Pancreas (tissue), 10 donors: ENCODE results near the gene PSMA7. TPM values are rescaled to one million over a fixed set of nuclear protein-coding genes. Genes with fewer than 3 reads are reported as not detected.

Experiments
- ATAC-seq, 4 donors: fragments of 200-7000 bp; cut with Tn5 transposase; one replicate each; pipeline versions ENCODE4 v1.8.0 to v1.9.1; 2020; ENCODE audit warnings: mild to moderate bottlenecking in 4 of 4, moderate library complexity in 4 of 4
- DNase-seq, 6 donors: peaks; one replicate each; pipeline ENCODE4 v3.0.0-alpha.2; 2020
- FAIRE-seq: peaks from 2 replicates; lab custom pipeline; 2012; peaks lifted over from hg19 to GRCh38; lab: Jason Lieb, UNC
- H3K27ac ChIP-seq, 4 donors: fragments of 200-600 bp; sonication (generic); 1 replicate in 3 of 4; 2 replicates in 1 of 4; pipeline versions ENCODE4 v1.5.0 to v1.8.0; 2020
- H3K27me3 ChIP-seq, 4 donors: fragments of 200-600 bp; one replicate each; pipeline ENCODE4 v1.8.0; 2021
- H3K36me3 ChIP-seq, 3 donors: fragments of 200-600 bp; sonication (generic) in 1 of 3; one replicate each; pipeline versions ENCODE4 v1.5.0 to v1.8.0; 2020 to 2021
- H3K4me1 ChIP-seq, 3 donors: fragments of 200-600 bp; one replicate each; pipeline ENCODE4 v1.8.0; 2021
- H3K4me3 ChIP-seq, 4 donors: fragments of 200-600 bp; sonication (generic) in 2 of 4; one replicate each; pipeline versions ENCODE4 v1.5.0 to v1.8.0; 2020 to 2021
- H3K9me3 ChIP-seq, 4 donors: fragments of 200-600 bp; one replicate each; pipeline ENCODE4 v1.8.0; 2021
- CTCF ChIP-seq, 4 donors: fragments of 200-600 bp; sonication (generic) in 3 of 4; IDR thresholded peaks; one replicate each; pipeline versions ENCODE4 v1.5.0 to v1.8.0; 2021; ENCODE audit warnings: antibody characterized with exemption in 4 of 4
- WGBS, 2 donors: extraction: QIAGEN DNeasy Blood & Tissue Kit; methylation state at CpG; one replicate each; pipeline ENCODE4 v1.1.7; 2013; 5-methylcytosine and 5-hydroxymethylcytosine counted together
- intact Hi-C, 3 donors: fragments of 100-400 bp; cut with DNase I; formaldehyde crosslinking; loops; one replicate each; pipeline versions ENCODE4 v1.11.1 to v1.14.2; 2022
- polyA plus RNA-seq, 2 donors: library from polyadenylated mRNA; stranded (reverse); fragments of 200-250 nt; gene quantifications; one replicate each; pipeline ENCODE4 v1.2.3, GENCODE V29; 2013
- total RNA-seq, 6 donors: library from RNA; stranded (reverse); fragmentation: NEBNext Ultra II Directional in 4 of 6; extraction: Animal tissue kit (Norgen Biotek cat#: 25700) in 4 of 6; gene quantifications; one replicate each; pipeline versions ENCODE4 v1.2.1 to v1.2.4, GENCODE V29; 2021 to 2023
- donor health status: healthy with polysubstance abuse.
- donor health status: DM: no; HTN: no; CAD: no; lungs with moderate emphysema.
- donor health status: DM: no; HTN: no; CAD: no.
- donor health status: control.
- donor health status: control.
- donor health status: Bipolar disorder and iron deficiency.
- donor health status: DM: yes; HTN: yes; CAD: no.
- donor health status: DM: no; HTN: no; CAD: no.
- donor health status: DM: no; HTN: no; CAD: no.
- donor health status: DM: yes; HTN: yes; CAD: no.

Gene PSMA7
- total and polyA plus RNA-seq, 8 donors = 55.6 to 119 (median 74.3) TPM

GRCh38 chr20:62160876-62161275, 17.7 kb upstream of the PSMA7 start:
- WGBS, 2 donors = 93 to 94% methylated on average over 17 of the region's 17 CpGs
- H3K36me3 ChIP-seq = peaks cover 0 to 36% (median 11%) of the 10 kb centered on the region in 3 donors
- H3K9me3 ChIP-seq = no peaks in the 10 kb centered on the region
- H3K27me3 ChIP-seq = no peaks in the 10 kb centered on the region
- no peaks in the 10 kb centered on the region for H3K4me1 ChIP-seq
- ATAC-seq = no peak
- no peak for DNase-seq
- intact Hi-C loops = no loop called here
- H3K27ac ChIP-seq = no peak overlapping the region
- no peak for TF ChIP-seq CTCF (IDR thresholded peaks at IDR 0.05)
- FAIRE-seq = no peak
- H3K4me3 ChIP-seq = no peak overlapping the region

GRCh38 chr20:62160253-62160652, 17.1 kb upstream of the PSMA7 start:
- no peak for ATAC-seq

GRCh38 chr20:62159839-62160238, 16.6 kb upstream of the PSMA7 start:
- intact Hi-C loops = no loop called here
- Histone ChIP-seq H3K36me3 (peaks cover 0 to 28% (median 11%) of the 10 kb centered on the region in 3 donors), H3K27ac (no peak overlapping the region), H3K27me3 (no peaks in the 10 kb centered on the region), H3K4me3 (no peak overlapping the region), H3K4me1 (no peaks in the 10 kb centered on the region), H3K9me3 (no peaks in the 10 kb centered on the region)
- DNase-seq = no peak
- no peak for FAIRE-seq
- WGBS, 2 donors = 87 to 90% methylated on average over 14 of the region's 14 CpGs
- no peak for TF ChIP-seq CTCF (IDR thresholded peaks at IDR 0.05)
- no peak for ATAC-seq

More at GRCh38 chr20:62160253-62160652, 17.1 kb upstream of the PSMA7 start:
- TF ChIP-seq CTCF (IDR thresholded peaks at IDR 0.05) = no peak
- Histone ChIP-seq H3K27me3 (no peaks in the 10 kb centered on the region), H3K4me3 (no peak overlapping the region), H3K9me3 (no peaks in the 10 kb centered on the region), H3K36me3 (peaks cover 0 to 30% (median 11%) of the 10 kb centered on the region in 3 donors), H3K27ac (no peak overlapping the region), H3K4me1 (no peaks in the 10 kb centered on the region)
- DNase-seq = no peak
- no peak for FAIRE-seq
- intact Hi-C loops = no loop called here
- 94 to 97% methylated on average over 9 of the region's 9 CpGs for WGBS, 2 donors

GRCh38 chr20:62159052-62159451, 15.9 kb upstream of the PSMA7 start:
- DNase-seq (no peak), ATAC-seq (no peak), FAIRE-seq (no peak)
- 92 to 97% methylated on average over 9 to 11 of the region's 11 CpGs for WGBS, 2 donors
- Histone ChIP-seq H3K4me1 (no peaks in the 10 kb centered on the region), H3K4me3 (no peak overlapping the region), H3K27ac (no peak overlapping the region), H3K36me3 (peaks cover 0 to 20% (median 7%) of the 10 kb centered on the region in 3 donors), H3K27me3 (no peaks in the 10 kb centered on the region), H3K9me3 (no peaks in the 10 kb centered on the region)
- TF ChIP-seq CTCF (IDR thresholded peaks at IDR 0.05) = no peak
- intact Hi-C loops = no loop called here

- Histone ChIP-seq H3K36me3 (peaks cover 0 to 15% (median 5%) of the 10 kb centered on the region in 3 donors), H3K27me3 (no peaks in the 10 kb centered on the region), H3K4me3 (no peak overlapping the region), H3K9me3 (no peaks in the 10 kb centered on the region), H3K4me1 (no peaks in the 10 kb centered on the region), H3K27ac (no peak overlapping the region)
- no peak for ATAC-seq
- TF ChIP-seq CTCF (IDR thresholded peaks at IDR 0.05) = no peak
- no peak for FAIRE-seq
- DNase-seq = no peak
- WGBS, 2 donors = 92 to 96% methylated on average over 22 of the region's 22 CpGs
- intact Hi-C loops = no loop called here
Measured at GRCh38 chr20:62158541-62158940, 15.3 kb upstream of the PSMA7 start.
